ENCODE measurements around the gene COL11A1. TPM values are rescaled to one million over a fixed set of nuclear protein-coding genes. Genes with fewer than 3 reads are reported as not detected.

COL11A1 gene
- total and polyA plus RNA-seq, 2 experiments from 2014 or later = 12.3 to 12.5 TPM

- TF ChIP-seq ZNF462 (CRISPR knock-in tag; IDR thresholded peaks at IDR 0.05) = no peak
- no peak for TF ChIP-seq STAT1 (IDR thresholded peaks at IDR 0.05; ENCODE audit: unreplicated experiment)
- no peak for TF ChIP-seq CTCF (conservative IDR thresholded peaks at IDR 0.05; ENCODE audit: low read depth in 2 of 2)
- TF ChIP-seq EZH2 (IDR thresholded peaks at IDR 0.05; ENCODE audit: low read depth, unreplicated experiment) = no peak
- no peak for TF ChIP-seq NANOG (IDR thresholded peaks at IDR 0.05; ENCODE audit: borderline replicate concordance)
- TF ChIP-seq JUNB (IDR thresholded peaks at IDR 0.05; ENCODE audit: unreplicated experiment) = no peak
- TF ChIP-seq CREB1 (CRISPR knock-in tag; IDR thresholded peaks at IDR 0.05; ENCODE audit: low read depth) = no peak
Observed at GRCh38 chr1:102978874-102979273, 129.4 kb downstream of the COL11A1 start (continued).

GRCh38 chr1:102977292-102977691 is 131.0 kb downstream of the COL11A1 start:
- ATAC-seq (no peak), DNase-seq (ENCODE audit: low spot score) (no peak)
- TF ChIP-seq ZNF114 (CRISPR knock-in tag; IDR thresholded peaks at IDR 0.05) = no peak
- Histone ChIP-seq H3K4me1 (ENCODE audit: insufficient read depth) (no peaks in the 10 kb centered on the region), H3K79me2 (replicated peaks; ENCODE audit: insufficient read depth) (no peaks in the 10 kb centered on the region), H3F3A (replicated peaks; ENCODE audit: low read depth) (no peaks in the 10 kb centered on the region), H3K9me2 (ENCODE audit: insufficient read depth) (no peaks in the 10 kb centered on the region), H3K27me3 (ENCODE audit: insufficient read depth) (no peaks in the 10 kb centered on the region), H3K27ac (ENCODE audit: low read depth) (no peak overlapping the region), H2AFZ (no peak overlapping the region), H3K4me3 (no peak overlapping the region), H4K20me1 (replicated peaks; ENCODE audit: insufficient read depth) (no peaks in the 10 kb centered on the region), H3K36me3 (ENCODE audit: insufficient read depth) (no peaks in the 10 kb centered on the region), H3K4me2 (no peak overlapping the region)
- H3K4me3 Mint-ChIP-seq = no peak overlapping the region
- no peaks in the 10 kb centered on the region for H3K36me3 Mint-ChIP-seq (ENCODE audit: low read depth)
- H3K27ac Mint-ChIP-seq = no peak overlapping the region
- no peaks in the 10 kb centered on the region for H3K27me3 Mint-ChIP-seq (ENCODE audit: insufficient read depth, low read depth, poor library complexity)
- no peaks in the 10 kb centered on the region for H3K9me3 Mint-ChIP-seq
- no peaks in the 10 kb centered on the region for H3K4me1 Mint-ChIP-seq

All from GM23338 (cell line).